Fibroblast of mammary gland (primary cell): ENCODE data around the gene PFKP.

Experiments used
- DNase-seq: peaks from one replicate; pipeline ENCODE4 v3.0.0-alpha.2; 2010; ENCODE audit warnings: low read depth
- H3K4me3 ChIP-seq: 2 replicates; pipeline ENCODE4 v1.5.1; 2011; ENCODE audit warnings: low read depth, mild to moderate bottlenecking, low read length, moderate library complexity; ENCODE audit not compliant: control insufficient read depth
- CTCF ChIP-seq: conservative IDR thresholded peaks from 2 replicates; pipeline ENCODE4 v1.5.1; 2011; ENCODE audit warnings: low read depth, low read length, inconsistent platforms; ENCODE audit not compliant: control insufficient read depth, insufficient read depth

The PFKP gene

GRCh38 chr10:3067118-3067858, at the start of gene PFKP:
Gene PFKP, plus strand, starts transcription at chr10:3067548. Its CDS starts 48 bp downstream, at chr10:3067596.
- H3K4me3 ChIP-seq: peak within 1 kb of the TSS; percentile 79
- DNase-seq: no peak
- no peak for TF ChIP-seq CTCF

GRCh38 chr10:3018247-3018646, 49.1 kb upstream of the PFKP start:
- no peak for DNase-seq
- no peak for TF ChIP-seq CTCF
- H3K4me3 ChIP-seq: no peak overlapping the region

- H3K4me3 ChIP-seq: no peak overlapping the region
- no peak for DNase-seq
- no peak for TF ChIP-seq CTCF
Measured at GRCh38 chr10:3020311-3020710, 47.0 kb upstream of the PFKP start.

- DNase-seq: no peak
- TF ChIP-seq CTCF: no peak
- H3K4me3 ChIP-seq: no peak overlapping the region
Measured at GRCh38 chr10:3020881-3021280, 46.5 kb upstream of the PFKP start.

- no peak for TF ChIP-seq CTCF
- no peak for DNase-seq
- no peak overlapping the region for H3K4me3 ChIP-seq
Measured at GRCh38 chr10:3022027-3022426, 45.3 kb upstream of the PFKP start.

- TF ChIP-seq CTCF: no peak
- DNase-seq: no peak
- no peak overlapping the region for H3K4me3 ChIP-seq
Measured at GRCh38 chr10:3023892-3024291, 43.5 kb upstream of the PFKP start.
